GM19238 (cell line): Measurements from ENCODE around the gene ARHGAP26.
"Not testable (repeated sequence)": the region's sequence is repeated elsewhere in the genome, so short reads cannot be mapped to it uniquely, and the experiment has no call there.

ENCODE experiments used
- DNase-seq: peaks from one replicate; pipeline ENCODE4 v3.0.0; 2011; ENCODE audit warnings: low spot score; ENCODE audit not compliant: insufficient read length

ARHGAP26 gene

DNA sequence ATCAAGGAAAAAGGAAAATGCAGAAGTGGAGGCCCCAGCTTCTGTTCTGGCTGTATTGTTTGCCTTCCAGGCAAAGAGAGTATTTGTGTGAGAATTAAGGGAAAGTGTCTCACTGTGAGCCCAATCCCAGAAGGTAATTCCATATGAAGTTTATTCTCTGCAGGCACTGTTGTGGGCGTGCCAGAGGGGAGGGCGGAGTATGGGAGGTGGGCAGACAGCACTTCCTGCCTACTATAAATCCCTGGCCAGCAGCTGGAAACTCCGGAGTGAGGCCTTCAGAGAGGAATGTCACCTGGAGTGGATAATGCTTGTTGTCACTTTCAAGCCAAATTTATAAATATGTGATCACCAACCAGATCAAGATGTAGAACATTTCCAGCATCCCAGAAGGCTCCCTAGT, 209.5 kb downstream of the ARHGAP26 start:
- DNase-seq: no peak

- DNase-seq: no peak
Observed at GRCh38 chr5:142981475-142981874, 211.3 kb downstream of the ARHGAP26 start.

DNA sequence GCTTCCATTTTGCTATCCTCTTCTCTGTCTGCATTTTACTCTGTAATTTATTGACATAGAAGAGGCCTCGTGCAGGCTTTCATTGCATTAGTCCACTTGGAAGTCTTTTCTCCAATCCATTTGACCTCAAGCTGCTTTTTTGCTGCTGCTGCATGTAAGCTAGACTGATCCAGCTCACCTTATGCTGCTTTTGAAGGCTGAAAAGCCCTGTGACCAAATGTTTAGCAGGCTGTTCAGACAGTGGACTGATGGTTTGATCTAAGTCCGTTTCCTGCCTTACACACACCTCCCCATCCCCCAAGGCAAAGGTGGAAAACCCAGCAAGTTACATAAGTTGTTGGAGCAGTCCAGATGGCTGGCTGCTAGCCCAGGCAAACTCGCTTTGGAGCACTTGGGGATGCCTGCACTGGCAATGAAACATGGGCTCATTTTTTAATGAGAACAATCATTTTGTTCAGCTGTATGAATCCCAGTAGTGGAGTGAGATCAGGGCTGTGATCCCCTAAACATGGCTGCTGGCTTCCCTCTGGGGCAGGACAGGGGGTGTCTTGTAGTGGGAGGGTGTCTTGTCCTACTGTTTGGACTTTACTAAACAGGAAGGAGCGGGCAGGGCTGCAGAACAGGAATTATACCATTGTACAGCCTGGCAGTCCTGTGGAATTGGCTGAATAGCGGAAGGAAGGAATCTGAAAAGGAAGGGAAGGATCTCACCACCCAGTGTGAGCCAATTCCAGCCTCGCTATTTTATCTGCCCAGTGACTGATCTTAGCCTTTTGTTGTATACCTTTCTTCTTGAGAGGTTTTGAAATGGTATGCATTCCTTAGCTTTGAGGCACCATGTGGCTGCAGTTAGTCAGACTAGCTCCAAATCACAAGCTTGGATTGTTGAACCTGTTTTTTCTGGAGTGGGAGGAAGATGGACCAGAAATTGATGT, 212.0 kb downstream of the ARHGAP26 start:
- no peak for DNase-seq

DNA sequence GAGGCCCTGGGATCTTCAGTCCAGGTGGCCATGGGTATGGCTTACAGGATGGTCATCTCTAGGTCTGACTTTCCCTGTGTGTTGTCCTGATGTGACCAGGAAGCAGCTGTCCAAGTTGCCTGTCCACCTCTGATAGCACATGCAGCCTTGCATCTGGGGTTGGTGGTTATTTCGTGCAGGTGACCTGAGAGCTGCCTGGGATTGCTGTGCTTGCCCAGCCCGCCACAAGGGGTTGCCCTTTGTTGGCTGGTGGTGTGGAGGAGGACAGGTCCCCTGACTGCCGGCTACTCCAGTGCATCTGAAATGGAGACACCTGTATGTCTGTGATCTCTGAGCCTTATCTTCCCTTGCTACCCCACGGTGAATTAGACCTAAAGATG, 212.6 kb downstream of the ARHGAP26 start:
- DNase-seq: no peak

DNA sequence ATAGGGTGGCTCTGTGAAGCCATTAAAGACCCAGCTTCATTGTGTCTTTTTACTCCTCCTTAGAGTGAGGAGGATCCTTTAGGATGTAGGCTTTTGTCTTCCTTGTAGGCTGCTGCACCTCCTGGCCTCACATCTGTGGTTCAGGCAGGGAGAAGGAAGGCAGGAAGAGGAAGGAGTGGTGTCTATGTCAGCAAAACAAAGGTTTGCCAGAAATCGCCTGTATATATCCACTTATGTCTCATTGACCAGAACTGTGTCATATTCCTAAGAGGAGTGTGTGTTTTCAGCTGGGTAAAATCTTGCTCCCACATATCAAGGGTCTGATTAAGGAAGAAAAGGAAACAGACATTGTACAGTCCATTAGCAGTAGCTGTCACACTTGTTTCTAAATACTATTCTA, 213.8 kb downstream of the ARHGAP26 start:
- DNase-seq: no peak

DNA sequence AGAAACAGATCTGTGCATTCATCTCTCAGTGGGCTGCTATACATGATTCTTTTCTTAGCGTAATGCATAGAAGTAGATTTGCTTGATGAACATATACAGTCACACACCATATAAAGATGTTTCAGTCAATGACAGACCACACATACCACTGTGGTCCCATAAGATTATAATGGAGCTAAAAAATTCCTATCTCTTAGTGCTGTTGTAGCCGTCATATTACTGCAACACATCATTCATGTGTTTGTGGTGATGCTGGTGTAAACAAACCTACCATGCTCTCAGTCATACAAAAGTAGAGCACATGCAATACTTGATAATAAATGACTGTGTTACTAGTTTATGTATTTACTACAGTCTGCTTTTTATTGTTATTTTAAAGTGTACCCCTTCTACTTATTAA, 214.3 kb downstream of the ARHGAP26 start:
- DNase-seq: no peak

- DNase-seq: not testable (repeated sequence)
Observed at GRCh38 chr5:142989270-142989669, 219.1 kb downstream of the ARHGAP26 start.

GRCh38 chr5:142990073-142990472, 219.9 kb downstream of the ARHGAP26 start:
- not testable (repeated sequence) for DNase-seq

DNA sequence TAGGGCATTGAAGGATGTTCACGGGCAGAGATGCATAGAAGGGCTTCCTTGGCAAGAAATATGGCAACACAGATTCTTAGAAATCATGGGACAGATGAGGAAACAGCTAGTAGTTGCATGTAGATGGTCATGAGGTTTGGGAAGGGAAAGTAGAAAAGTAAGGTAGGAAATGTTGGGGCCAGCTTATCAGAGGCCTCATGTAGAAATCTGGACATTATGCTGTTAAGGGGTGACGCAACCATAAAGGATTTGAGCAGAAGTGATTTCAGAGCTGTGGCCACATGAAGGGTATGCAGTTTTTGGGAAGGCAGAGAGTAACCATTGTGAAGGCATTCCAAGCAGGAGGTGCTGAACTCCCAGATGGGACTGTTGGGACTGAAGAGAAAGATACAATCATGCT, 224.0 kb downstream of the ARHGAP26 start:
- no peak for DNase-seq

DNA sequence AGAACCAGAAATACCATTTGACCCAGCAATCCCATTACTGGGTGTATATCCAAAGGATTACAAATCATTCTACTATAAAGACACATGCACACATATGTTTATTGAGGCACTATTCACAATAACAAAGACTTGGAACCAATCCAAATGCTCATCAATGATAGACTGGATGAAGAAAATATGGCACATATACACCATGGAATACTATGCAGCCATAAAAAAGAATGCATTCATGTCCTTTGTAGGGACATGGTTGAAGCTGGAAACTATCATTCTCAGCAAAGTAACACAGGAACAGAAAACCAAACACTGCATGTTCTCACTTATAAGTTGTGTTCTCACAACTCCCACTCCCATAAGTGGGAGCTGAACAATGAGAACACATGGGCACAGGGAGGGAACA, 225.4 kb downstream of the ARHGAP26 start:
- DNase-seq: not testable (repeated sequence)

DNA sequence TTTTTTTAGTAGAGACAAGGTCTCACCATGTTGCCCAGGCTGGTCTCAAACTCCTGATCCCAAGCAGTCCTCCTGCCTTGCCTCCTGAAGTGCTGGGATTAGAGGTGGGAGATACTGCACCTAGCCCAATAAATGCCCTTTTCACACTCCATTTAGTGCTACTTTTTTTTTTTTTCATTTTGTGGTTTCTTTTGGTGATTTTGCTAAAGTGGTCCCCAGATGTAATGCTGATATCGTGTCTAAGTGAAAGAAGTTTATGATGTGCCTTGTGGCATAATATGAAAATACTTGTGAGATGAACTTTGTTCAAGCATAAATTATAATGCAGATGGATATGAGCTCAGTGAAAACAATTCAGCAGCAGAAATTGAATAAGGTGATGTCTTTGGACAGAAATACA, 227.4 kb downstream of the ARHGAP26 start:
- no peak for DNase-seq

GRCh38 chr5:142998316-142999020, 228.3 kb downstream of the ARHGAP26 start:
- no peak for DNase-seq

DNA sequence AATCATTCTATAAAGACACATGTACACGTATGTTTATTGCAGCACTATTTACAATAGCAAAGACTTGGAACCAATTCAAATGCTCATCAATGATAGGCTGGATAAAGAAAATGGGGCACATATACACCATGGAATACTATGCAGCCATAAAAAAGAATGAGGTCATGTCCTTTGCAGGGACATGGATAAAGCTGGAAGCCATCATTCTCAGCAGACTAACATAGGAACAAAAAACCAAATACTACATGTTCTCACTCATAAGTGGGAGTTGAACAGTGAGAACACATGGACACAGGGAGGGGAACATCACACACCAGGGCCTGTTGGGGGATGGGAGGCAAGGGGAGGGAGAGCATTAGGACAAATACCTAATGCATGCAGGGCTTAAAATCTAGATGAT, 230.4 kb downstream of the ARHGAP26 start:
- DNase-seq: not testable (repeated sequence)

DNA sequence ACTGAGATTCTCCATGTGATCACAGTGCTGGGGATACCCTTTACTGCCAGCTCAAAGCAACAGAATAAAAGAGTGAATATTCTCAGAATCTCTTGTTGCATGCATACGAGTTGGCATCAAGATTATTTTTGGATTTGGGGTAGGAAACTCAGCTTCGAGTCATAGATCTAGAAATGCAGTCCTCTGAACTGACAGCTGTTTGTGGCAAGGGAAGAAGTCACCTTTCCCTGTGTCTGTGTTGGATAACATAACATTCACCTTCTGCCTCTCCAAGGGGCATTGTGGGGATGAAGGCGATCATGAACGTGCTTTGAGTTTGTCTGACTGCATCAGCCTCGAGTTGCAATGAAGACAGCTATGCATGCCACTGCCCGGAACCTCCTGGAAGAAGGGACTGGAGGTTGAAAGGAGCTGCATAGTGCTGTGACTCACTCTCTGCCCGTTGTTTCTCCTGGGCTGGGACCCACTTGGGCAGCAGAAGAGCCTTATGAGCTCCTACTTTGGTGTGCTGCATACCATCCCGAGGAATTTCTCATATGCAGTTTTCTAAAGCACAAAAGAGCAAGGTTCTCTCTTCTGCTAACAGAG, 231.7 kb downstream of the ARHGAP26 start:
- no peak for DNase-seq

DNA sequence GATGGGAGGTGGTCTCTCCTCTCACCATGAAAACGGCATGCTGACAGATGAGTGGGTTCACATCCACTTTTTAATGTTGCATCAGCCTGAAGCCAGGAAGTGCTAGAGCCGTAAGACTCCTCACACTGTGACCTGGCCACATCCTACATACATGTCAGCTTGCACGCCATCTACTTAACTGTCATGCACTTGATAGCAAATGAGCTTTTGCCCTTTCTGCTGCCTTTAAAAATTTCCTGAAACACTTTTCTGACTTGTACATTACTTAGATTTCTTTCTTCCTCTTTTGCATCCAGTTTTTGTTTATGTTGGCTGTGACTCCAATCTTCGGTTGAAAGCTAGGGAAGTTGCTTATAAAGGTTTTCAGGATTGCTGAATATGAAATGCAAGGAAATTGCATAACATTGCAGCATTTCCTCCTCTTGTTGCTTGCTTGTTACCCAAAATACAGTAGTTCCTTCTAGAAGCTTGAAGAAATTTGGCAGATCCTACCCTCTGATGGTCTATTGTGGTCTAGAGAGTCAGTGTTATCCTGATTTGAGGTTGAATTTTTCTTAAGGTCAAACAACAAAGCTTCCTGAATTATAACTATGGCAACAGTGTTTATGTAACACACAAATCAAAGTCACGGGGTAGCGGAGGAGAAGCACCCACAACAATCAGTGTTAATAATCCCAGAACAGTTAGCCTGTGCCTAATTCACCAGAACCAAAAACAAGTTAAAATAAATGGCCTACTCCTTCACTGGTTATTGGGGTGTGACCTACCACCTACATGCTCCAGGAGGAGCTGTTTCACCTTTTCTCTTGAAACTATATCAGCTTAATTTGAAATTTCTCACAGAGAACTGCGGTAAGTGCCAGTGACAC, 232.5 kb downstream of the ARHGAP26 start:
- no peak for DNase-seq

GRCh38 chr5:143003328-143003636, 233.1 kb downstream of the ARHGAP26 start:
- DNase-seq: no peak

DNA sequence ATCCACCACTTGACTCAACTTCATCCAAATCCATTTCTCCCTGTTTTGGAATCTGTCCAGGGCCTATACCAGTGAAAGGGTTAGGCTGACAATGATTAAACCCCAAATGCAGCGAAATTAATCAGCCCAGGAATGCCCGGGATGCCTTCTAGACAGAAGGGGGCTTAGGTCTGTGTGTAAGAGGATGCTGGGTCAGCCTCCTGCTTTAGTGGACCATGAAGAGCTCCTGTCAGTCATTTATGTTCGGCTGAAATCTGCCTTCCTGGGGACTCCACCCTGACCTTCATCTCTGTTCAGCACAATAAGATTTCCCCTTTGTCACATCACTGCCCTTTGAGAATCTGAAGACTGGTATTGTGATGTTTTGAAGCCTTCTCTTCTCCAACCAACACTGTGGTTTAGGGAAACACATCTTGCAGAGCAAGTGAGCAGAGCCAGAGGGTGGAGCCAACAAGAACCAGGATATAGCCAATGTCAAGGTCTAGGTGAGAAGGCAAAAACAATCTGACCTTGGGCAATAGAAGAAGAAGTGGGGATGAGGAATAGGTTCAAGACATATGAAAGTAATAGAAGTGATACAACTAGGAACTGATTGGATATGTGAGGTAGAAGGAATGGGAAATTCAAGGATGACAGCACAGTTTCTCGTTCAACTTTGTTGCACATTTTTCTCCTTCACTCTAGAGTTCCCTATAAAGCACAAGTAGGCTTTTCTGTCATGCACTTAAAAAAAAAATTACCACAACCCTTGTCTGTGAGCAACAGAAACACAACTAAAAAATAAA, 234.4 kb downstream of the ARHGAP26 start:
- no peak for DNase-seq

GRCh38 chr5:143006501-143006900, 236.3 kb downstream of the ARHGAP26 start:
- no peak for DNase-seq

DNA sequence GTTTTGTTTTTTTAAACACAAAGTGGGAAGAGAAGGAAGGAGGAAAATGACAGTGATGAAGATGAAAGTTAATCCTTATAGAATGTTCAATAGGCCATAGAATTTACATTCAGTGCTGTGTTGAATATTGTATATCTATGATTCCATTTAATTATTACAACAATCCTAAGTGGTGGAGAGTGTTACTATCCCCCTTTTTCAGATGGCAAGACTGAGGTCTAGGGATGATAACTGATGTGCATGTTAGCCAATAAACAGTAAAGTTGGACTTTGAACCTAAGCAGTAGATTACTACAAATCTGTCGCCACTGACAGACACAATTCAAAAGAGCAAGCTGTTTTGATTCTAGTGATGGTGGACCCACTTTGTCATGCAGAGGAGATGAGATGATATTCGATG, 237.9 kb downstream of the ARHGAP26 start:
- DNase-seq: no peak

DNA sequence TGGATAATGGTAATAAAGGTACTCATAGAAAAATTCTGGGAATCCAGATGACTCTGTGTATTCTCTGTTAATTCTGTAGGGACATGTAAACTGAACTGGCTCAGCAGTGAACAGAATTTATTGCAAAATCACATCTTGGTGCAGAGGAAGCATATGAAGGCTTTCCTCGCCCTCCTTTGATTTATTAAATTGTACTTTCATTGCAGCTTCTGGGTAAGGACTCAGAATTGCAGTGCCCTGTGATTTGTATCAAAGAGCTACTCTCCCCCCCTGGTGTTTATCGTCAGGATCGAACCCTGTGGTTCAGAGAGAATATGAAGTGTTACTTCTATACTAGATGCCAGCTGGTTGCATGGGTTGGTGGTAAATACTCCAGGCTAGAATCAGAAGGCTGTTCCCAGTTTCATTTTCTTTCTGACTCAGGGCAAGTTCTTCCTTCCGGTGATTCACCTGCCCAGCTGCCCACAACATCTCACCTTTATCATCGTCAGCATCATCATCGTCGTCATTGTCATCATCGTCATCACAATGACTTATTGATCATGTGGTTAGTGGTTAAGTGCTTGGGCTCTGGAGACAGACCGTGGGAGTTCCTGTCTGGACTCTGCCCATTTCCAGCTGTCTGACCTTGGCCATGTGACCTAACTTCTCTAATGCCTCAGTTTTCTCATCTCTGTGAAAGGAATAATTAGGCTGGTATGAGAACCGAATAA, 238.8 kb downstream of the ARHGAP26 start:
- DNase-seq: peak; percentile 34
